T47D (cell line): ENCODE data around the gene AUTS2.

Source experiments
- DNase-seq, 2 experiments: peaks; one replicate each; pipeline versions ENCODE4 v3.0.0 to v3.0.0-alpha.2; 2011 to 2012; ENCODE audit warnings: low read depth in 1 of 2, low spot score in 1 of 2
- JUND ChIP-seq: IDR thresholded peaks from 2 replicates; pipeline ENCODE4 v1.6.1; 2012; ENCODE audit warnings: low read depth
- in situ Hi-C: cut with HindIII; loops from 2 replicates; pipeline ENCODE4 v1.10.0; 2016; ENCODE audit warnings: low sequenced_read_pairs, low pct_unique_long_range_greater_than_20kb

AUTS2 gene

GRCh38 chr7:70374772-70375533 lies 776.7 kb downstream of the AUTS2 start:
- in situ Hi-C loops = no loop called here
- no peak for TF ChIP-seq JUND
- DNase-seq = no peak

GRCh38 chr7:70376561-70377031 lies 778.3 kb downstream of the AUTS2 start:
- no peak for DNase-seq
- in situ Hi-C loops = no loop called here
- no peak for TF ChIP-seq JUND

GRCh38 chr7:70377957-70378356 lies 779.7 kb downstream of the AUTS2 start:
- in situ Hi-C loops = no loop called here
- TF ChIP-seq JUND = no peak
- no peak for DNase-seq

- DNase-seq = no peak
- in situ Hi-C loops = no loop called here
- no peak for TF ChIP-seq JUND
Observed at GRCh38 chr7:70379210-70379609, 780.9 kb downstream of the AUTS2 start.

- in situ Hi-C loops = no loop called here
- TF ChIP-seq JUND = no peak
Observed at GRCh38 chr7:70380421-70381015, 782.2 kb downstream of the AUTS2 start.

GRCh38 chr7:70383066-70383782 lies 784.9 kb downstream of the AUTS2 start:
- TF ChIP-seq JUND = no peak
- in situ Hi-C loops = no loop called here

More at GRCh38 chr7:70380421-70381015, 782.2 kb downstream of the AUTS2 start:
- DNase-seq = no peak

GRCh38 chr7:70384024-70384423 lies 785.7 kb downstream of the AUTS2 start:
- in situ Hi-C loops = no loop called here
- DNase-seq = no peak
- TF ChIP-seq JUND = no peak

More at GRCh38 chr7:70383066-70383782, 784.9 kb downstream of the AUTS2 start:
- DNase-seq = no peak

- no peak for TF ChIP-seq JUND
- DNase-seq = no peak
- in situ Hi-C loops = no loop called here
Observed at GRCh38 chr7:70384891-70385290, 786.6 kb downstream of the AUTS2 start.

- no peak for DNase-seq
- in situ Hi-C loops = no loop called here
- no peak for TF ChIP-seq JUND
Observed at GRCh38 chr7:70387217-70387616, 788.9 kb downstream of the AUTS2 start.

- no peak for TF ChIP-seq JUND
- in situ Hi-C loops = no loop called here
Observed at GRCh38 chr7:70389531-70390151, 791.4 kb downstream of the AUTS2 start.

GRCh38 chr7:70390251-70390650 lies 792.0 kb downstream of the AUTS2 start:
- in situ Hi-C loops = no loop called here
- no peak for TF ChIP-seq JUND
- no peak for DNase-seq

More at GRCh38 chr7:70389531-70390151, 791.4 kb downstream of the AUTS2 start:
- no peak for DNase-seq

GRCh38 chr7:70392256-70392876 lies 794.1 kb downstream of the AUTS2 start:
- TF ChIP-seq JUND = no peak
- no peak for DNase-seq
- in situ Hi-C loops = no loop called here
